GM18499 (cell line): ENCODE results near the gene FCHO2.
"Not testable (repeated sequence)": the region's sequence is repeated elsewhere in the genome, so short reads cannot be mapped to it uniquely, and the experiment has no call there.

Source experiments
- ATAC-seq: cut with Tn5 transposase; IDR thresholded peaks from one replicate; pipeline ENCODE4 v1.9.1; 2021; ENCODE audit warnings: moderate number of reproducible peaks; ENCODE audit not compliant: insufficient read depth, unreplicated experiment

Gene FCHO2

GRCh38 chr5:72955143-72955767, 586 bp upstream of the FCHO2 start:
- peak; percentile 21 for ATAC-seq

- ATAC-seq: peak; percentile 9
Observed at GRCh38 chr5:72956324-72957140, 691 bp downstream of the FCHO2 start.

GRCh38 chr5:72957337-72957736, 1.5 kb downstream of the FCHO2 start:
- ATAC-seq: no peak

- no peak for ATAC-seq
Observed at GRCh38 chr5:72959257-72959656, 3.4 kb downstream of the FCHO2 start.

- not testable (repeated sequence) for ATAC-seq
Observed at GRCh38 chr5:72974481-72974880, 18.6 kb downstream of the FCHO2 start.

- ATAC-seq: not testable (repeated sequence)
Observed at GRCh38 chr5:72976810-72977209, 21.0 kb downstream of the FCHO2 start.

GRCh38 chr5:72985719-72986118, 29.9 kb downstream of the FCHO2 start:
- ATAC-seq: no peak

GRCh38 chr5:72988769-72989168, 32.9 kb downstream of the FCHO2 start:
- ATAC-seq: no peak

- no peak for ATAC-seq
Observed at GRCh38 chr5:72991394-72991793, 35.6 kb downstream of the FCHO2 start.

GRCh38 chr5:72994578-72994977, 38.7 kb downstream of the FCHO2 start:
- ATAC-seq: no peak

GRCh38 chr5:72996632-72997031, 40.8 kb downstream of the FCHO2 start:
- ATAC-seq: no peak

GRCh38 chr5:72999916-73000315, 44.1 kb downstream of the FCHO2 start:
- ATAC-seq: no peak

GRCh38 chr5:73005886-73006285, 50.0 kb downstream of the FCHO2 start:
- ATAC-seq: no peak

- no peak for ATAC-seq
Observed at GRCh38 chr5:73007051-73007450, 51.2 kb downstream of the FCHO2 start.

- no peak for ATAC-seq
Observed at GRCh38 chr5:73008831-73009230, 53.0 kb downstream of the FCHO2 start.

GRCh38 chr5:73011612-73012011, 55.8 kb downstream of the FCHO2 start:
- ATAC-seq: not testable (repeated sequence)

GRCh38 chr5:73018892-73019291, 63.1 kb downstream of the FCHO2 start:
- no peak for ATAC-seq

GRCh38 chr5:73019766-73020165, 63.9 kb downstream of the FCHO2 start:
- no peak for ATAC-seq

- no peak for ATAC-seq
Observed at GRCh38 chr5:73022471-73023169, 66.8 kb downstream of the FCHO2 start.

GRCh38 chr5:73024946-73025544, 69.2 kb downstream of the FCHO2 start:
- ATAC-seq: not testable (repeated sequence)

GRCh38 chr5:73027361-73027760, 71.5 kb downstream of the FCHO2 start:
- no peak for ATAC-seq
